A549 (cell line): ENCODE data around the gene CUL9.

Experiments used
- CBX8 ChIP-seq: fragments of 200-600 bp; sonication (generic); IDR thresholded peaks from 2 replicates; pipeline ENCODE4 v1.6.1; 2016
- E2F6 ChIP-seq: IDR thresholded peaks from 2 replicates; pipeline ENCODE4 v1.6.1; 2012; ENCODE audit warnings: low read depth, borderline replicate concordance
- HDAC2 ChIP-seq: fragments of 200-600 bp; sonication (generic); IDR thresholded peaks from 2 replicates; pipeline ENCODE4 v1.6.1; 2016
- POLR2A ChIP-seq: IDR thresholded peaks from 2 replicates; pipeline ENCODE4 v1.6.1; 2012; ENCODE audit warnings: mild to moderate bottlenecking, low read length
- RAD21 ChIP-seq, 2 experiments: fragments of >200 bp in 1 of 2; sonication (Bioruptor Twin) in 1 of 2; formaldehyde crosslinking in 1 of 2; IDR thresholded peaks in 1 of 2; conservative IDR thresholded peaks in 1 of 2; 2 replicates in 1 of 2; 3 replicates in 1 of 2; pipeline ENCODE4 v1.6.1; 2012 to 2018; ENCODE audit warnings: inconsistent platforms in 1 of 2
- REST ChIP-seq: fragments of 200-600 bp; sonication (generic); IDR thresholded peaks from 2 replicates; pipeline ENCODE4 v1.6.1; 2016; ENCODE audit warnings: antibody characterized with exemption, mild to moderate bottlenecking, moderate library complexity
- RFX5 ChIP-seq: fragments of 450-650 bp; IDR thresholded peaks from 2 replicates; pipeline ENCODE4 v1.7.1; 2014; ENCODE audit warnings: antibody characterized with exemption, mild to moderate bottlenecking, moderate library complexity
- SMC3 ChIP-seq: fragments of >200 bp; sonication (Bioruptor Twin); formaldehyde crosslinking; IDR thresholded peaks from 3 replicates; pipeline ENCODE4 v1.6.1; 2018; ENCODE audit warnings: inconsistent platforms
- TF ChIP-seq, protein P1 (sequence below): fragments of >200 bp; sonication (Bioruptor Twin); formaldehyde crosslinking; IDR thresholded peaks from 3 replicates; pipeline ENCODE4 v1.5.1; 2016

DNA sequence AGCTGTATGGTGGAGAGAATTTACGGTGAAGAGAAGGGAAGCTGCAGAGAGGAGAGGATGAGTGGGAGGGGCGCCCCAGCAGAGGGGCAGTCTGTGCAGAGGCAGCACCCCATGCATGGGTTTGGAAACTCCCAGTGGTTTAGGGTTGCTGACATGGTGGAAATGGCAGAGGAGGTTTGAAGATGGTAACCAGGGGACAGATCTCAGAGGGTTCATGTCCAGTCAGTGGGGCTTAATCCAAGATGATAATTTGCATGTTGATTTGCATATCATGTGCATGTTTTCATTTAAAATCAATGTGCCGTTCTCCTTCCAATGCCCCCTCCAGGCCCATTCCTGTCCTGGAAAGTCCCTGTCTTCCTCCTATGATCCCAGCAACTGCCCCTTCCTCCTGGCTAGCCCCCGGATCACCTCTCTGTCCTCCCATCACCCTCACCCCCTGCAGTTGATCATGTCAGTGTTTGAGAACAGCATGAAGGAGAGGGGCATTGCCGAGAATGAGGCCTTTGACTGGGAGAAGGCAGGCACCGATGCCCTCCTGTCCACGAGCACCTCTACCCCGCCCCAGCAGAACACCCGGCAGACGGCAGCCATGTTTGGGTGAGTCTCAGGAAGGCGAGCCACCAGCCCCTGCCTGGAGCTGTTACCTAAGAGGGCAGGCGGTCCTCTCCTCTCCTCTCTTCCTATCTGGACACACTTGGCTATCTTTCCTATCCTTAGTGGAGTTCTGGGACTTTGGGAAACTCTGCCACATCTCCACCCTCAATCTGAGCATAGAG is 75.6 kb downstream of the CUL9 start:
- TF ChIP-seq POLR2A (no peak), E2F6 (no peak), CBX8 (no peak), HDAC2 (no peak), SMC3 (no peak), REST (no peak), RFX5 (no peak), RAD21 (conservative IDR thresholded peaks at IDR 0.05 in 1 of 2, IDR thresholded peaks at IDR 0.05 in 1 of 2) (no peak)
- TF ChIP-seq, protein P1, sequence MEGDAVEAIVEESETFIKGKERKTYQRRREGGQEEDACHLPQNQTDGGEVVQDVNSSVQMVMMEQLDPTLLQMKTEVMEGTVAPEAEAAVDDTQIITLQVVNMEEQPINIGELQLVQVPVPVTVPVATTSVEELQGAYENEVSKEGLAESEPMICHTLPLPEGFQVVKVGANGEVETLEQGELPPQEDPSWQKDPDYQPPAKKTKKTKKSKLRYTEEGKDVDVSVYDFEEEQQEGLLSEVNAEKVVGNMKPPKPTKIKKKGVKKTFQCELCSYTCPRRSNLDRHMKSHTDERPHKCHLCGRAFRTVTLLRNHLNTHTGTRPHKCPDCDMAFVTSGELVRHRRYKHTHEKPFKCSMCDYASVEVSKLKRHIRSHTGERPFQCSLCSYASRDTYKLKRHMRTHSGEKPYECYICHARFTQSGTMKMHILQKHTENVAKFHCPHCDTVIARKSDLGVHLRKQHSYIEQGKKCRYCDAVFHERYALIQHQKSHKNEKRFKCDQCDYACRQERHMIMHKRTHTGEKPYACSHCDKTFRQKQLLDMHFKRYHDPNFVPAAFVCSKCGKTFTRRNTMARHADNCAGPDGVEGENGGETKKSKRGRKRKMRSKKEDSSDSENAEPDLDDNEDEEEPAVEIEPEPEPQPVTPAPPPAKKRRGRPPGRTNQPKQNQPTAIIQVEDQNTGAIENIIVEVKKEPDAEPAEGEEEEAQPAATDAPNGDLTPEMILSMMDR, result no peak
